HUES6 (cell line): Measurements from ENCODE around the gene FOXO6.

Experiments used
- H3K27ac ChIP-seq: 2 replicates; pipeline ENCODE4 v1.7.0; 2013; ENCODE audit warnings: low read depth, mild to moderate bottlenecking, low read length, inconsistent platforms
- H3K27me3 ChIP-seq: 2 replicates; pipeline ENCODE4 v1.6.1; 2013; ENCODE audit warnings: low read length; ENCODE audit not compliant: control insufficient read depth, insufficient read depth
- H3K36me3 ChIP-seq: 2 replicates; pipeline ENCODE4 v1.6.1; 2013; ENCODE audit warnings: low read length; ENCODE audit not compliant: control insufficient read depth, insufficient read depth
- H3K4me1 ChIP-seq: 2 replicates; pipeline ENCODE4 v1.6.1; 2013; ENCODE audit warnings: low read length; ENCODE audit not compliant: control insufficient read depth, insufficient read depth
- H3K4me3 ChIP-seq: 2 replicates; pipeline ENCODE4 v1.5.1; 2013; ENCODE audit warnings: low read depth, low read length
- H3K9ac ChIP-seq: one replicate; pipeline ENCODE4 v1.6.1; 2013; ENCODE audit warnings: mild to moderate bottlenecking, low read length
- H3K9me3 ChIP-seq: 2 replicates; pipeline ENCODE4 v1.6.1; 2013; ENCODE audit warnings: low read depth, low read length; ENCODE audit not compliant: control insufficient read depth, insufficient read depth

The FOXO6 gene

DNA sequence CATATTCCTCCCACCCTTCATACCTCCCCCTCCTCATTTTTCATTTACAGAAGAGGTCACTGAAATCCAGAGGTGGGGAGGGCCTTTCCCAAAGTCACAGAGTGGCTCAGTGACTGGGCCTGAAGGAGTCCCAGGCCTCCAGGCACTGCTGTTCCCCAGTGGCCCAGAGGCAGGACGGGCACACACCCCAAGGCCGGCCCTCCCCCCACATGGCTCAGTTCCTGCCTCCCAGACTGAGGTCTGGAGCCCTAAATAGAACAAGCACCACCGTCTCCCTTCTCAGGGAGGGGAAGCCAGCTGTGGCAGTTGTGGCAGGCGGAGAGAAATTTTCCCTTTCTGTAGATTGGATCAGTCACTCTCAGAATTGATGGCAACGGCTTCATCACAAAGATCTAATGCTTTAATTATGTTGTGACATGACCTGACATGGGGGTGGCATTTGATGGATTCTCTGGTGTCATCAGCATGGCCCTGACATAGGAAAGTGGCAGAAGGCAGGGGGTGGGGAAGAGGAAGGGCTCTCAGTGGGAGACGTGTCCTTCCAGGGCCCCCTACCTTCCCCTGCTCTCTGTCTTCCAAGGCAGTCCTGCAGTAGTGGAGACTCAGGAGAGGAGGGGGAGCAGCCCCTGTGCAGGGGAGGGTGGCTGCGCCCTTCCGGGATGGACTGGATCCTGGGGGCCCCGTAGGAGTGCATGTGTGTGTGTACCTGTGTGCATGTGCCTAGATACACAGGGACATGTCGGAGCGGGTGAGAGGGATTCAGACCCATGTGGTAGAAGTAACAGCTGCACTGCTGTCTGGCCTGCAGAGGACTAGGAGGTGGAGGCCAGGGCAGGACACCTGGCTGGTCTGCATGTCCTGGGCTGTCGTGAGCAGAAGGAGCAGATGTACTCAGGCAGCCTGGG is 41.2 kb upstream of the FOXO6 start:
- H3K27ac ChIP-seq = no peak overlapping the region
- H3K4me3 ChIP-seq = no peak overlapping the region
- no peak overlapping the region for H3K9ac ChIP-seq
- no peaks in the 10 kb centered on the region for H3K27me3 ChIP-seq
- H3K9me3 ChIP-seq = no peaks in the 10 kb centered on the region
- peaks cover 15% of the 10 kb centered on the region for H3K4me1 ChIP-seq
- no peaks in the 10 kb centered on the region for H3K36me3 ChIP-seq

DNA sequence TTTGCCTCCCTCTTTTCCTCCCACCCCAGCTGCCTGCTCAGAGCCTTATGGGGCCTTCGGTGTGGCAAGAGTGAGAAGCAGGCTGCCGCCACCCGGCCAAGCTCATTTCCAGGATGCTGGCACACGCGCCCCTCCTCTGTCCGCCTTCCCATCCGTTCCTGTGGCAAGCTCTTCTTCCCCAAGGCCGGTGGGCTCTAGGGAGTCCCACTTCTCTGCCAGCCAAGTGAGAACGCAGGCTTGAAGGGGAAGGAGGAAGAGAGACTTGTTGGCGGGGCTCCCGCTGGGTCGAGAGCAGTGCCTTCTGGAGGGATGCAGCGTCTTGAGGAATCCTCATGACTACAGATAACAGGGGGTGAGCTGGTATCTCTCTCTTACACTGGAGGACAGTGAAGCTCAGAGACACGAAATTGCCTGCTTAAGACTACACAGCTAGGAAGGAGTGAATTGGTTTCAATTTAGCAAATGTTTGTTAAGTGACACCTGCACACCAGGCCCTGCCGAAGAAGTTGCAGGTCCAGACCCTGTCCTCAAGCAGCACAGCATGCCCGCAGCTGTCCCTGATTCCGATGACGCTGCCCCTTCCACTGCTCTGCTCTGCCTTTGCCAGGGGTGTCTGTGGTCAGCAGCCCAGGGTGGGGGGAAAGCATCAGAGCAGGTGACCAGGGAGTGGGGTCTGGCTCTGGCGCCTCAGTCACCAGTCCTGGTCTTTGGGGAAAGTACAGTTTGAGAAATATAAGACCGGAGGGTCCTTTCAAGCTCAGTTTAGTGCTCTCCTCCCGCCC is 40.1 kb upstream of the FOXO6 start:
- H3K27ac ChIP-seq = no peak overlapping the region
- H3K9ac ChIP-seq = no peak overlapping the region
- H3K4me3 ChIP-seq = no peak overlapping the region
- peaks cover 11% of the 10 kb centered on the region for H3K4me1 ChIP-seq
- H3K27me3 ChIP-seq = no peaks in the 10 kb centered on the region
- H3K9me3 ChIP-seq = no peaks in the 10 kb centered on the region
- no peaks in the 10 kb centered on the region for H3K36me3 ChIP-seq

DNA sequence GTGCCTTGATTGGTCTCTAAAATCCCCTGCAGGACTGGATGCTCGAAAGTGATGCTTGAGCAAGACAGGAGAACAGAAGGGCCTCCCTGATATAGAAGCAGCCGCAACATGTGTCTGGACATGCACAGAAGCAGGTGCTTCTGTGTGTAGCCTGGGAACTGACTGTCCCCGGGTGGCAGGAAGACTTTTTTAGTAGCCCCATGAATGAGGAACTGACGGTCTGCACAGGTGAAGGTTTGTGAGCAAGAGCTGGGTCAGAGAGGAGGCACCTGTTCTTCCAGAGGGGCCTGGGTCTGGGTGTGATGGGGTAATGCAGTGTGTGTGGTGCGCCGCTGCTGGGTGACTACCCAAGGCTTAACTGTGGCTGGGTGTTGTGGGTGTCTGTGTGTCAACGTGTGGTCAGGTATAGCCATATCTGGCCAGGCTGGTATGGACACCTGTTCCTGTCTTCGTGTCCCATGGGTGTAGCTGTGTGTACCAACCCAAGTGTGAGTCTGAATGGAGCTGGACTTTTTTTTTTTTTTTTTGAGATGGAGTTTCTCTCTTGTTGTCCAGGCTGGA is 39.1 kb upstream of the FOXO6 start:
- Histone ChIP-seq H3K4me1 (peaks cover 11% of the 10 kb centered on the region), H3K9ac (no peak overlapping the region), H3K36me3 (no peaks in the 10 kb centered on the region), H3K4me3 (no peak overlapping the region), H3K27ac (no peak overlapping the region), H3K9me3 (no peaks in the 10 kb centered on the region), H3K27me3 (peaks cover 1% of the 10 kb centered on the region; the same call in 1 of the 2 replicates)

DNA sequence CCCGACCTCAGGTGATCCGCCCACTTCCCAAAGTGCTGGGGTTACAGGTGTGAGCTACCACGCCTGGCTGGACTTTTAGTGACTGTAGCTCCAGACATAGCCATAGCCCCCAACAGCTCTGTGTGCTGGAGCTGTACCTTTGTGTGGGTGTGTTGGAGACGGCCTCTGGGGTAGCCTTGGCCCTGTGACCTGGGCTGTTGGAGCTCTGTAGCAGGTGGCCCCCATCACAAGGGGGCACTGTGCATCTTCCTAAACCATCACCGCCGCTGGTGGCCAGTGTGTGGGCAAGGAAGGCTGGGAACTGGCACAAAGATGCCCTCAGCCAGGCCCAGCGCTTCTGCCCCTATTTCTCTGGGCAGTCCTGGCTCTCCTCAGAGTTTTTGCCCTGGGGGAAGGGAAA is 38.4 kb upstream of the FOXO6 start:
- Histone ChIP-seq H3K9ac (no peak overlapping the region), H3K27ac (no peak overlapping the region), H3K4me3 (no peak overlapping the region), H3K4me1 (peaks cover 11% of the 10 kb centered on the region), H3K36me3 (no peaks in the 10 kb centered on the region), H3K27me3 (peaks cover 5% of the 10 kb centered on the region; the same call in 1 of the 2 replicates), H3K9me3 (no peaks in the 10 kb centered on the region)

DNA sequence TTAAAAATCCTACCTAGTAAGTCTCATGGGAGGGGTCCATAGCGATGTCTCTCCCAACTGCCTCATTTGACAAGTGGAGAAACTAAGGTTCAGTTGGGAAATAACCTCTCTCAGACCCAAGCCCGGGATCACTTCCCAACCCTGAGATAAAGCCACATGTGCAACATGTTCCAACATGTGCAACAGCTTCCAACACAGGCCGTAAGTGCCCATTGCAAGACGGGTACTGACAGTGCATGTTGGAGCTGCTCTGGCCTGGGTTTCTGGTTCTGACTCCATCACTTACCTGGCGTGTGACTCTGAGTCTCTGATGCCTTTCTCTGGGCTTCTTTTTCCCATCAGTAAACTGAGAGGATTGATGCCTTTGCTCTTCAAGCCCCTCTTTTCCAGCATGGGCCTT is 38.0 kb upstream of the FOXO6 start:
- no peaks in the 10 kb centered on the region for H3K36me3 ChIP-seq
- H3K4me3 ChIP-seq = no peak overlapping the region
- H3K27me3 ChIP-seq = peaks cover 8% of the 10 kb centered on the region; the same call in 1 of the 2 replicates
- H3K4me1 ChIP-seq = peaks cover 11% of the 10 kb centered on the region
- no peak overlapping the region for H3K9ac ChIP-seq
- no peaks in the 10 kb centered on the region for H3K9me3 ChIP-seq
- no peak overlapping the region for H3K27ac ChIP-seq

DNA sequence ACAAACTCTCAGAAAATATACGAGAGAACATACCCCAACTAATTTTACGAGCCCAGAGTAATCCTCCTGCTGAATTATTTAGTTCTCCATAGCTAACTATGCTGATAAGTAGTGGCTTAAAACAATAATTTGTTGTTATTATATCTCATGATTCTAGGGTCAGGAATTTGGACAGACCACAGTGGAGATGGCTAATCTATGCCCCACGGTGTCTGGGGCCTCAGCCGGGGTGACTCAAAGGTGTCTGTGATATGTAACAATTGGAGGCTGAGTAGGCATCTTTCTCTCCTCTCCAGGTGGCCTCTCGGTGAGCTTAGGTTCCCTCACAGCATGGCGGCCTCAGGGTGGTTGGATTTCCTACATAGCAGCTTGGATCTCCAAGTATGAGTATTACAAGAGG is 35.4 kb upstream of the FOXO6 start:
- Histone ChIP-seq H3K4me3 (no peak overlapping the region), H3K36me3 (no peaks in the 10 kb centered on the region), H3K9ac (no peak overlapping the region), H3K27ac (no peak overlapping the region), H3K4me1 (peaks cover under 1% of the 10 kb centered on the region), H3K27me3 (peaks cover 15% of the 10 kb centered on the region; the same call in 1 of the 2 replicates), H3K9me3 (no peaks in the 10 kb centered on the region)

DNA sequence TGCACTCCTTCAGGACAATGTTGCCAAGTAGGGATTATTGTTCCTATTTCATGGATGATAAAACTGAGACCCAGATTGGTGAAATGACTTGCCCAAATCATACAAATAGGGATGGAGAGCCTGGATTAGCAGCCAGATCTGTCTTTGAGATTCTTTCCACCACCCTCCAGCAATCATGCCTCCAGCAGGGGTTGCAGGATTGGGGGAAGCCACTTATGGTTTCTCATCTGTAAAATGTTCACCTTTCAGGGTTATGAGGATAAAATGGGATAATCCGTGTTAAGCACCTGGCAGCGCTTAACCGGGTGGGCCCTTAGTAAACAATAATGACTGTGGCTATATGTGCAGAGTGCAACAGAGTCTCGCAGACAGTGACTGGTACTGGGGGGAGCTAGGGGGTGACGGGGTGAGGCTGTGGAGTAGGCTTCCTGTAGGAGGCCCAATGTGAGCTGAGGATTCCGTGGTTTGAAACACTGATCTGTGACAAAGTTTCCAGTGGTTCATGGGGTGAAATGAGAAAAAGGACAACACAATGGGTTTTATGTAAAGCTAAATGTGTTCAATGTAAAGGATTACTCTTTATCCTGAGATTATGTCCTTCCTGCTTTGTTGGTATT is 33.7 kb upstream of the FOXO6 start:
- peaks cover 5% of the 10 kb centered on the region for H3K4me1 ChIP-seq
- H3K9me3 ChIP-seq = no peaks in the 10 kb centered on the region
- peaks cover 15% of the 10 kb centered on the region; the same call in 1 of the 2 replicates for H3K27me3 ChIP-seq
- H3K27ac ChIP-seq = no peak overlapping the region
- no peak overlapping the region for H3K9ac ChIP-seq
- no peaks in the 10 kb centered on the region for H3K36me3 ChIP-seq
- H3K4me3 ChIP-seq = no peak overlapping the region

DNA sequence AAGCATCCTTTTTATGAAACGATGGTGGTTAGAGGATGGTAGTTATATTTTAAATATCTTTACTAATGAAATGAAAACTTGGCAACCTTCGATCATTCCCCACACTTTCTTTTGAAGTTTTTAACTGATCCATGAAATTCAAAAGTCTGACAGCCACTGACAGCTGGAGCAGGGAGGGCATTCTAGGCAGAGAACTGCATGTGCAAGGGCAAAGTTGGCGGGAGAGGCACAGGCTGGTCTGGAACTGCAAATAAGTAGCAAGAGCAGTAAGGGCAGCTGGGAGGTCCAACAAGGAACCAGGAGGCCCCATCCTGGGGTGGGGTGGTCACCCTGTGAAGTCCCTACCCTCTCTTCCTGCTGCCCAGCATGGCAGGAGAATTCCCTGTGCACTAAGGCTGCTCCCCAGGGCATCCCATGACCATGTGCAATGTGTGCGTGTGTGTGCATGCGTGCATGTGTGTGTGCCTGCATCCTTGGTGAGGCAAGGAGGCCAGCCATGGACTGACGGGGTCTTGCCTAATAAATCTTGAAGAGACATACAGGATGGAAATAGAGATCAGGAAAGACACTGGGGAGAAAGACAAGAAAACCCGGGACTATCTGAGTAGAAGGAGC is 33.1 kb upstream of the FOXO6 start:
- H3K9ac ChIP-seq = no peak overlapping the region
- peaks cover 15% of the 10 kb centered on the region; the same call in 1 of the 2 replicates for H3K27me3 ChIP-seq
- H3K9me3 ChIP-seq = no peaks in the 10 kb centered on the region
- no peak overlapping the region for H3K4me3 ChIP-seq
- no peaks in the 10 kb centered on the region for H3K36me3 ChIP-seq
- H3K27ac ChIP-seq = no peak overlapping the region
- H3K4me1 ChIP-seq = peaks cover 5% of the 10 kb centered on the region

DNA sequence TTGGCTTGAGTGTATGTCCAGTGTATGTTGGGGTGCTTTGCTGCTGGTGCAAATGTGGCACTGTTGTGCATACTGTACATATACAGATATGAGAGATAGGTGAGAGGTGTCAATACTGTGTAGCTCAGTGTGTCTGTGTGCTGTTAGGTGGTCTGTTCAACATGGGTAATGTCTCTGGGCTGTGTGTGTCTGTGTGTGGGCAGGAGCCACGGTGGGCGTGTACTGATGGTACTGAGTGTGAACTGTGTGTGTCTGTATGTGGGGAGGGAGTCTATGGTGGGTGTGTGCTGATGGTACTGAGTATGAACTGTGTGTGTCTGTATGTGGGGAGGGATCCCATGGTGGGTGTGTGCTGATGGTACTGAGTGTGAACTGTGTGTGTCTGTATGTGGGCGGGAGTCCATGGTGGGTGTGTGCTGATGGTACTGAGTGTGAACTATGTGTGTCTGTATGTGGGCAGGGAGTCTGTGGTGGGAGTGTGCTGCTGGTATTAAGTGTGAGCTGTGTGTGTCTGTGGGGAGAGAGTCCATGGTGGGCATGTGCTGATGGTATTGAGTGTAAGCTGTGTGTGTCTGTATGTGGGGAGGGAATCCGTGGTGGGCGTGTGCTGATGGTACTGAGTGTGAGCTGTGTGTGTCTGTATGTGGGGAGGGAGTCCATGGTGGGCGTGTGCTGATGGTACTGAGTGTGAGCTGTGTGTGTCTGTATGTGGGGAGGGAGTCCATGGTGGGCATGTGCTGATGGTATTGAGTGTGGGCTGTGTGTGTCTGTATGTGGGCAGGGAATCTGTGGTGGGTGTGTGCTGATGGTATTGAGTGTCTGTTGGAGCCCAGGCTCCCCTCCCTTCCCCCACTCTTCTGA is 32.2 kb upstream of the FOXO6 start:
- Histone ChIP-seq H3K27me3 (peaks cover 15% of the 10 kb centered on the region; the same call in 1 of the 2 replicates), H3K4me3 (no peak overlapping the region), H3K36me3 (no peaks in the 10 kb centered on the region), H3K9ac (no peak overlapping the region), H3K27ac (no peak overlapping the region), H3K9me3 (no peaks in the 10 kb centered on the region), H3K4me1 (peaks cover 5% of the 10 kb centered on the region)
